HG03460 (cell line): ENCODE results near the gene ZNF277.

Experiments
- ATAC-seq: cut with Tn5 transposase; IDR thresholded peaks from one replicate; pipeline ENCODE4 v1.9.1; 2021; ENCODE audit not compliant: unreplicated experiment

ZNF277 gene

DNA sequence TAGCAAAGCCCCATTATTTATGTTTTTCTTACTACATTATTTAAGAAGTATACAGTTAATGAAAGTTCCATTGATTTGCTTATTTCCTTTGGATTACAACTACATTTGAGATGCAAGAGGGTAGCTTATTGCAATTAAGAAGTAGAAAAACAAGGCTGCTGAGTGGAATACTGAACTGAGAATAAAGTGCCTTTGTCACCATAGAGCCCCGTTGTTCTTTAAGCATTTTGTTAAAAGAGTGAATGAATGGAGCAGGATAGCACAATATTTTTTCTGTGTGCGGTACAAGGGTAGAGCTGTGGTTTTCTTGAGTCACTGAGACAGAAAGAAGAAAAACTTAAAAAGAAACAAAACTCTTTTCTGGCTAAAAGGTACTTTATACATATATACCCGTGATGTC, 45.6 kb downstream of the ZNF277 start:
- no peak for ATAC-seq

DNA sequence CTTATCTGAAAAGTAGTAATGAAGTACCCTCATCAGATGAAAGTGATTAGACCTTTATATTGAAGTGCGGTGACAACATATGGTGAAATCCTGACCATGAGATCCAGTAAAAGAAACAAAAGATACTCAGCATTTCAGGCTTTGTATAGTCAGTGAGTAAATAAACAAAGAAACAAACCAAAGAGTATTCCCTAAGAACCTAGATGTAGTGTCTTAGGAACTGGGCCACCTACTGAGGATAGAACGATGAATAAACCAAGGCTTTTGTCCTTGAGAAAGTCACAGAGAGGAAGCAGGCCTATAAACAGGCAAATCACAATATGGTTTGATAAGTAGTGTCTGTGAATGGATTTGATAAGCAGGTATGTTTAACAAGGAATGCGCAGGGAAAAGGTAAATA, 46.2 kb downstream of the ZNF277 start:
- no peak for ATAC-seq

DNA sequence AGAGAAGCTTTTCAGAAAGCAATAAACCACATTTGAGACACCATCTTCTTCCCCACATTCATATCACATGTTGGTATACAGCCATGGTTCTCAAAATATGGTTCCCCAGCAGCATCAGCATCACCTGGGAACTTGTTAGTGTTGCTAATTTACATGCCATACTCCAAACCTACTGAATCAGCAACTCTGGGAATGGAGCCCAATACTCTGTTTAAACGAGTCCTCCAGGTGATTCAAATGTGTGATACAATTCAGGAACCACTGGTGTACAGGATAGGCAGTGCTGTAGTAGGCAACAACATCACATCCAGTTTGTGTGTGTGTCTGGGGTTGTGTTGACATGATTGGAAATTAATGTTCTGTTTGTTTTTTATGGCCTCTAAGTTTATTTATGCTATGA, 47.7 kb downstream of the ZNF277 start:
- ATAC-seq = no peak

DNA sequence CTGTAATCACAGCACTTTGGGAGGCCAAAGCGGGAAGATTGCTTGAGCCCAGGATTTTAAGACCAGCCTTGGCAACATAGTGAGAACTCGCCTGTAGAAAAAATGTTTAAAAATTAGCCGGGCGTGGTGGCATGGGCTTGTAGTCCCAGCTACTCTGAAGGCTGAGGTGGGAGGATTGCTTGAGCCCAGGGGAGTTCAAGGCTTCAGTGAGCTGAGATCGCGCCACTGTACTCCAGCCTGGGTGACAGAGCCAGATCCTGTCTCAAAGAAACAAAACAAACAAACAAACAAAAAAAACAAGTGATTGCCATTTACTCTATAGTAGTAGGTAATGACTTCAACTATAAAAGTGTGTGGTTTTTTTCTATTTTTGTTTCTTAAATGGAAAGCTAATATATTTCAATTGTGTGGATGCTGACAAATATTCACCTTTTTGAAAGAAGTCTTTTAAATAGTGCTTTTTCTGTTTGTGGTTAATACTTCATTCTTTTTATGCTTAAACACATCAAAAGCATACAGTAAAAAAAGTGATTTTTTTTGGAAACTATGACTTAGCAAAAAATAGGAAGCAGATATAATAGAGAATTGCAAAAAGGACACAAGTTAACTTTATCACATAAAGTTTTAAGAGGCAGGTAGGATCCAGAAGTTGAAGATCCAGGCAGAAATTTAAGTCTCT, 48.4 kb downstream of the ZNF277 start:
- ATAC-seq = no peak

GRCh38 chr7:112255388-112255720, 48.9 kb downstream of the ZNF277 start:
- no peak for ATAC-seq

DNA sequence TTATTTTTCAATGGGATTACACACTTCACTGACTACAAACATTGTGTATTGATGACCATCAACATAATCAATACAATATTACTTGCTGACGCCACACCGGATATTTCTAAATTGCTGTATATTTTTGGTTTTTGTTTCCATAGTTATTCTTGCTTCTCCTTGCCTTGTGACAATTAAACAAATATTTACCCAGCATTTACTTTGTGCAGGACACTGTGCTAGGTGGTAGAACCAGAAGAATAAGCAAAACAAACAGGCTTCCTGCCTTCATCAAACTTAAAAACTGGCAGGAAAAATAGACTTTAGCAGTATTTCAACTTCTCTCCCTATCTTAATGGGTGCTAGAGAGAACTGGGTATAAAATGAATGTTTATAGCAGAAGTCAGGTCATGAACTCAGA, 50.6 kb downstream of the ZNF277 start:
- no peak for ATAC-seq

DNA sequence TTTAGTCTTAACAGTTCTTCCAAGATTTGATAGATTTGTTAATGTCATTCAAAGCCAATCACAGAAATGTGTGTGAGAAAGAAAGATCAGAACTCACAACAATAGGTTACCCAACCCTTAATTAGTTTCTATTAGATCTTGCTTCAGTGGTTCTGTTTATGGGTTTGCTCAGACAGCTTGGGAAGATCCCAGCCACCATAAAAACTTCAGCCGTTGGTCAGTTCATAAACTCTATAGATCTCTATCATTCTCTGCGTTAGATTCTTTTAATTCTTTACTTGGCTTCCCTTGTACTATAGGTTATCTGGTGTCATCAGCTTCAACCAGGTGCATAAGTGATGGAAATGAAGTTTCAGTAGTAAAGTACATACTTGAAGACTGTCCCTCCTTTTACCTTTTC, 54.4 kb downstream of the ZNF277 start:
- ATAC-seq = no peak

- ATAC-seq = no peak
Observed at GRCh38 chr7:112262036-112262435, 55.5 kb downstream of the ZNF277 start.

GRCh38 chr7:112262855-112263487, 56.5 kb downstream of the ZNF277 start:
- no peak for ATAC-seq

GRCh38 chr7:112263519-112263918, 57.0 kb downstream of the ZNF277 start:
- ATAC-seq = no peak

DNA sequence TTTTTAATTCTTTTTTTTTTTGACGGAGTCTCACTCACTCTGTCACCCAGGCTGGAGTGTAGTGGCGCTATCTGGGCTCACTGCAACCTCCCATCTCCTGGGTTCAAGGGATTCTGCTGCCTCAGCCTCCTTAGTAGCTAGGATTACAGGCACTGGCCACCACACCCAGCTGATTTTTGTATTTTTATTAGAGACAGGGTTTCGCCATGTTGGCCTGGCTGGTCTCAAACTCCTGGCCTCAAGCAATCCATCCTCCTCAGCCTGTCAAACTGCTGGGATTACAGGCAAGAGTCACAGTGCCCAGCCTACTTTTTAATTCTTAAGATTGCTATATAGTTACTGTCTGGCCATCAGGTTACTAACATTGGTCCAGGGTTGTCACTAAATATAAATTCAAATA, 59.6 kb downstream of the ZNF277 start:
- no peak for ATAC-seq

DNA sequence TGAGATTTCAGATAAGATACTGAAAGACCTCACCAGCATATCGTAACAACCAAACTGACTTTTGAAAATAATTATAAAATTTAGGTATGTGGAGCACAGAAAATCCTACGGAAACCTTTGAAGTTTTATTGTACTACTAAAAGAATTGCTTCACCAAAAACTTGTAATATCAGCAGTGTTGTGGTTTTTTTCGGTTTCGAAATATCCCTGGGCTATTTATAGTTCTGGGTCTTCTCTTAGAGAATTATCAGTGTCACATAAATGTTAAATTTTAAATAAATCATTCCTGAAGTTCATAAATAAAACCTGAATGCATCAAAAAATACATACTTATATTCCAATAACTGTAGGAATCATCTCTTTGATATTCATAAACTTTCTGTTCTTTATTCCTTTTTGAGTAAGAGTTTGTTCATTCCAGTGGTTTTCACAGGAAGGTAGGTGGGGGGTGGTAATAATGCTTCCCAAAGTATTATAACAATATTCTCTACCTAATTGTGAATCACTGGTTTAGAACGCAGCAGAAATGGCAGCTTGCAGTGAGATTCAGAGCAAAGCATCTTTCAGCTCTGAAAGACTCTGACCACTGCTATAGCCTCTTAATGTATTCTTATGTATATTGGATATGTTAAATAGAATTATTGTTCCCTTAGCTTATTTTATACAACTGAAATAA, 60.2 kb downstream of the ZNF277 start:
- ATAC-seq = no peak

DNA sequence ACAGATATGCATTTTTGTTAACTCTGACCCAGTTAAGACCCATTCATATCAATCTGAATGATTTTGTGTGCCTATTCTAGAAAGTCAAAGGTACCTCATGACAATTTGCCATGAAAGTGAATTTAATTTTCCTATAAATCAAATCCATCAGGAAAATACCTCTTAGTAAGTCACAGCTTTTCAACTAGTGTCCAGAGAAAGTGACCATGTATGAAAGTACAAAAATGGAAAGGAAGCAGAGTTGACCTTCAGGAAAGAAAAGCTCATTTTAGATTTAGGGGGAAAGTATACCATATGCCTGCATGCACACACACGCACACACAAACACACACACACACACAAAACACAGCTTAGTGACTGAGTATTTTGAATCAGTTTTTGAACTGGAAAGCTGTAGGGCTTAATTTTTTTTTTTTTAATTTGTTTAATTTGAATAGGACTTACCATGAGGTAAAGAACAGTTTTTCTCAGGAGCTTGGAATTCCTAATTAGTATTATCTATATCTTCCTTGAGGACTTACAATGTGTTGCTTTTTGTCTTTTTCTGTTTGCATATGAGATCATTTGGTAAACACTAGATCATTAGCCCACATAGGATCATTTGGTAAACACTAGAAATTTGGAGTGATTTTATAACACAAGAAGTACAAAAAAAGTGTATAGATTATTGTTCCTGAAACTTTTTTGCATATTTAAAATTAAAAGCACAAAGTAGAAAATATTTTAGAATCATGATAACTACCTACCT, 61.6 kb downstream of the ZNF277 start:
- ATAC-seq = no peak

DNA sequence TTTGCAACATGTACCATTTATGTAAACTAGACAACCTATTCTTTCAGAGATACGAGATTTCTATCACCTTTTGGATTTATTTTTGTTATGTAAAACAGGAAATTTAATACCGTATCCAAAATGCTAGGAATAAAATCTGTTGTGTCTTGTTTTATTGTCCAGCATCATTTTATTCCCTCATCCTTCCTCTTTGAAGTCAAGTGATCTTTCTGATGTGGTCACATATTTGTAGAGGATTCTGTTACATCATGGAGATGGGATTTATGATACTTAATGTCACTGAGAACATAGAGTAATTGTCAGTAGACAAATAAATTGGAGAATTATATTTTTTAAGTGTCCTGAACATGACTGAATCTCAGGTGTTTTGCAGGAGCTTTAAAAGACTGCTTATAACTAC, 64.7 kb downstream of the ZNF277 start:
- no peak for ATAC-seq

DNA sequence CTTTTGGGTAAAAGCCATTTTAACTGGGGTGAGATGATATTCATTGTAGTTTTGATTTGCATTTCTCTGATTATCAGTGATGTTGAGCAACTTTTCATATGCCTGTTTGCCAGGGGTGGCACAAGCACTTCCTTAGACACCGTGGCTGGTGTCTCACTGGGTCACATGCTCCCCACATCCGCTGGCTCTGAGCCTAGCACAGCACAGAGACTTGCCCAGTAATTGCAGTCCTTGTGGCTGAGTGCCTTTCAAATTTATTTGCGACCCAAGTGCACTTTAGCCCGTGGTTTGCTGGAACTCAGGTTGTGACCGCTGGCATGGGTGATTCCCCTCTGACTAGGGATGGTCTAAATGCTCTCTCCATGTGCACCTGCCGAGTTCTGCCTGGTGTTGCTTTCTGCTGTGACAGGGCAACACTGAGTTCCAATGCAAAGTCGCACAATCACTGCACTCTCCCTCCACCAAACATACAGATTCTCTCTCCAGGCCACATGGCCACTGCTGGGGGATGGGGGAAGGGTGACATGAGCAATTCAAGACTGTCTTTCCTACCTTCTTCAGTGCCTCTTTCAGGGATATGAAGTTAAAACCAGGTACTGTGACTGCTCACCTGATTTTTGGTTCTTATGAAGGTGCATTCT, 66.5 kb downstream of the ZNF277 start:
- ATAC-seq = no peak

DNA sequence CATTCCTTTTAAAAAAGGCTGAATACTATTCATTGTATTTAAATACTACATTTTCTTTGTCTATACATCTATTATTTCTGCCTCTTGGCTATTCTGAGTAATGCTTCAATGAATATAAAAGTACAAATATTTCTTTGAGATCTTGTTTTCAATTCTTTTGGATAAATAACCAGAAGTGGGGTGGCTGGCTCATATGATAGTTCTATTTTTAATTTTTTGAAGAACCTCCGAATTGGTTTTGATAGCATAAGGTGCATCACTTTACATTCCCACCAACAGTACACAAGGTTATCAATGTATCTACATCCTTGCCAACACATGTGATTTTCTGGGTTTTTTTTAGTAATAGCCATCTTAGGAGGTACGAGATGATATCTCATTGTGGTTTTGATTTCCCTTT, 72.5 kb downstream of the ZNF277 start:
- no peak for ATAC-seq

GRCh38 chr7:112280267-112280666, 73.8 kb downstream of the ZNF277 start:
- no peak for ATAC-seq

DNA sequence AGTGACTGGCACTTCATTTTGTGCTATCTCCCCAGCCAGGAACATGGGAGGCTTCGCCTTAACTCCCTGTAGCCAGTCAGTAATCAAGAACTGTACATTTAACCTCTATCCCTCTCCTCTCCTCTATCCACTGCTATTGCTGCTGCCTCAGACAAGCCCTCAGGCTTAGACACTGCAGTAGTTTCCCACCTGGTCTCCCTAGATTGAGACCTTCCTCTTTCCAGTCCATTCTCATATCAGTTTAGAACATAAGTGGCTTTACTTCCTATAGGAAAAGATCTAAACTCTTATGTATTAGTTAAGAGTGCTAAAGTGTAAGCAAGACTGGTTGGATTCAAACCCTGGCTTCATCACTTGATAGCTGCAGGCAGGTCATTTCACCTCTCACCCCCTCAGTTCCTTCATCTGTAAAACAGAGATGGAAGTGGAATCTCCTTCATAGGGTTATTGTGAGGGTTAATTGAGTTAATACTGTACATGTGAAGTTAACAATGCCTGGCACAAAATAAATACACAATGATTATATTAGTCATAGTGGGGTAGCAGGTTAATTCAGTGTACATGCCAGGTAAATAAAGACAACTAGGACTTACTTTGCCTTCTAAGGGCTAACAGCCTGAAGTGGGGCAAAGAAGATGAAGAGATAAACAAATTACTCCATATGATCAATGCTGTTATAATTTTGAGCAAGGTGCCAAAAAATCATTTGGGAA, 76.1 kb downstream of the ZNF277 start:
- no peak for ATAC-seq

GRCh38 chr7:112283382-112283910, 77.0 kb downstream of the ZNF277 start:
- ATAC-seq = peak; percentile 66

DNA sequence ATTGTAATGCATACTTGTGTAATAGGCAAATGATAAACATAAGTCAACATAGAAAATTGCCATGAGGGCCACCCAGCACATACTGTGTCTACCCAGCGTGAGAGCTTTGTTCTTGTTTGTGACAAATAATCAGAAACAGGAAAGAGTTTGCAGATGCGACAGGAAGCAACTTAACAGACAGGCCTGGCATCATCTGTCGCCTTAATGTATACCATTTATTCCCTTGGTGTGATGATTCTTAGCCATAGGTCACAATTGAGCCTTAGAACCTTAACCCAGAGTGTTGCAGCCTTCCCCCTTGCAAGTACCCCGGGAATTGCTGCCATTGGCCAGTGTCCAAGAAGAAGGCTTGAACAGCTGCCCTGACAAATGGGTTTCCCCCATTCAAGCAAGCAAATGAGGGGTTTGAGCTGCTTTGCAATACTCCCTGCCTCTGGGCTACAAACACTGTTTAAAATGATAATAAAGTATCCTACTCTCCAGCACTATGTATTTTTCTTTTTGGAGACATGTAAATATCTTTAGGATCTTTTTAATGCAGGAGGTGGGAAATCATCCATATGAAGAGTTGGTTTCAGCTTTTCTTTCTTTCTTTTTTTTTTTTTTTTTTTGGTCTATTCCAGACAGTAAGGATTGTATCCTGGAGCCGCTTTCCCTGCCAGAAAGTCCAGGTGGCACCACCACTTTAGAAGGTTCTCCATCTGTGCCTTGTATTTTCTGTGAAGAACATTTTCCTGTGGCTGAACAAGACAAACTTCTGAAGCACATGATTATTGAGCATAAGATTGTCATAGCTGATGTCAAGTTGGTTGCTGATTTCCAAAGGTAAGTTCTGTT, 80.0 kb downstream of the ZNF277 start:
- ATAC-seq = peak; percentile 69
